Skin of body (tissue), 2 donors: Measurements from ENCODE around the gene RGS9BP. TPM values are rescaled to one million over a fixed set of nuclear protein-coding genes. Genes with fewer than 3 reads are reported as not detected.
"Not testable (repeated sequence)": the region's sequence is repeated elsewhere in the genome, so short reads cannot be mapped to it uniquely, and the experiment has no call there.

Source experiments
- DNase-seq: peaks from one replicate; lab custom pipeline; 2025; lab: John Stamatoyannopoulos, UW
- total RNA-seq: library from RNA; depleted of rRNA; stranded (reverse); fragments of >200 nt; gene quantifications from one replicate; pipeline ENCODE4 v1.2.3, GENCODE V29; 2014

Gene RGS9BP
- total RNA-seq: 0.89 TPM

GRCh38 chr19:32675720-32676185 lies at the start of gene RGS9BP:
Gene RGS9BP (plus strand): TSS chr19:32675848. CDS start chr19:32676264, 416 bp downstream.
- no peak for DNase-seq

DNA sequence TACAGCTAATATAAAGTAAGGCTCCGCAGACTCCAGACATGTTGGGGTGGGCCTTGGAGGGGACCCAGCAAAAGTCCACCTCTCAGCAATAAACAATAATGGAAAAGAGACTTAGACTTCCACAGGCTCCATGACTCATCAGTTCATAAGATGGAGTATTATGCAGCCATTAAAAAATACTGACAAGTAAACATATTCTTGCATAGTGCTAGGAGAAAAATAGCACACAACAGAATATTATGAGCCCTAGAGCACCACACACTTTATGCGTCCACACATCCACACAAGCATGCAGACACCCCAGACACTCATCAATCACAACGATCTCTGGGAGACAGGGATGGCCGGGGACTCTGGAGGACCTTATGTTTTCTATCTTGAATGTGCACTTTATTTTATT lies 48.7 kb upstream of the RGS9BP start:
- DNase-seq: no peak

DNA sequence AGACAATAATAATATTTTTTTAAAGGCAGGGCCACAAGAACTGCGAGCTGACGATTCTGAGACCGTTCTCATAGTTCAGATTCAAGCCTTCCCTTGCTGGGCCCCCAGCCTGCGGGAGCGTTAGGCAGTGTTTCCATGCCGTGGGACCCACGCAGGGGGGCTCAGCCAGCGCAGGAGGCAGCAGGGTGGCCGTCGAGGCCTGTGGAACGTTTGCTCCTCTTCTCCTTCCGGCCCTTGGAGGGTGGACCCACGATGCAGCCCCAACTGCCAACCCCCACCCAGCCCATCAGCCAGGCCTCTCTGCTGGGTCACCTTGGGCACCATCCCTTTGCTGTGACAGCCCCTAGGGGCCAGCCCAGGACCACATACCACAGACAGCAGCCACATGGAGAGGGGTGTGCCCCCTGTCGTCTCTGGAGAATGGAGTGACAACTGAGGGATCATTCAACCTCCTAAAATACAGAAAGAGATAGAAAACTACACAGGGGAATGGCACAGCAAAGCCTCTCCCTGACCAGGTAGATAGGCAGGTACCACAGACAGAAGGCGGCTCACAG lies 47.9 kb upstream of the RGS9BP start:
- no peak for DNase-seq

DNA sequence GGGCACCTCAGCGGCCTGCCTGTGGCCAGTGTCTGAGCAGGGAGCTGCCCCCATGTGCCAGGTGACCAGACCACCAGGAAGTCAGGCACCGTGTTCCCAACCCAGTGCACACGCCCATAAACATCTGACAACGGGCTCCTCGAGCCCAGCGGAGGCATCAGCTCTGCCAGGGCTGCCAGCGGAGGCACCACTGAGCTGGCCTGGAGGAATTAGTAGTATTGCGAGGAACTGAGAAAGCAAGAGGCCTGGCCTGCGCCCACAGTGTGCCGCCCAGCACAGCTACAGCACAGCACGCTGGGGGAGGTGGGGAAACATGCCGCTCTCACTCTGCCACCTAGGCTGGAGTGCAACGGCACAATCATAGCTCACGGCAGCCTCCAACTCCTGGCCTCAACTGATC lies 45.3 kb upstream of the RGS9BP start:
- DNase-seq: no peak

DNA sequence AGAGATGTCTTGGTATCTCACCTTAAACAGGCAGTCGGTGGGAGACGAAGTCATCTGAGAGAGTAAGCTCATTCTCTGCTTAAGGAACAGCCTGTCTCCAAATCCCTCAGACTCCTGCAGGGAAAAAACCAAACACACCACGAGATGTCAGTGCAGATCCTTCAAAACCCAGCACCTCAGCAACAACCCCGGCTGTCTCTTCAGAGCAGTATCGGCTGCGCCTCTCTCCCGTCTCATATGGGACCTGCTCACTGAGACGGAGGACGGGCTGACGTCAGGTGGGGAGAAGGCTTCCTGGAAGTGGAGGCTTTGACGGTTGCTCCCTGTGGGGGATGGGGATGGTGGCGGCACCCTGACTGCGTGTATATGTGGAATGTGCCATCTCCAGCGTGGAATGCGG lies 44.3 kb upstream of the RGS9BP start:
- DNase-seq: no peak

DNA sequence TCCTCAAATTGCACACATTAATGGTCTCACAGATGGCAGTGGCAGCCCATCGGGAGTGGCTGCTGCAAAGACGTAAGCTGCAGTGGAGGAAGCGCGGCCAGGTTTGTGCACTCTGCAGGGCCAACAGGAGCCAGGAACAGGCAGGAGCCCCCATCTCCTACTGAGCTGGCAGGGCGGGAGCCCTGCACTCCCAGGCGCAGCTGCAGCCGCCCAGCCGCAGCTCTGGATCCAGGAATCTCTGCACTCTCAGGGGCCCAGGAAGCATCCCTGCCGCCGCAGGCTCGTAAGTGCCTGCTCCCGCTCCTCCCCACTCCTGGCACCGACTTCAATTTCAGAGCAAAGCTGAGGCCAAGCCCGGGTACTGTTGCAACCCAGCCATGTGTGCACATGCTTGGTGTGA lies 38.2 kb upstream of the RGS9BP start:
- DNase-seq: no peak

DNA sequence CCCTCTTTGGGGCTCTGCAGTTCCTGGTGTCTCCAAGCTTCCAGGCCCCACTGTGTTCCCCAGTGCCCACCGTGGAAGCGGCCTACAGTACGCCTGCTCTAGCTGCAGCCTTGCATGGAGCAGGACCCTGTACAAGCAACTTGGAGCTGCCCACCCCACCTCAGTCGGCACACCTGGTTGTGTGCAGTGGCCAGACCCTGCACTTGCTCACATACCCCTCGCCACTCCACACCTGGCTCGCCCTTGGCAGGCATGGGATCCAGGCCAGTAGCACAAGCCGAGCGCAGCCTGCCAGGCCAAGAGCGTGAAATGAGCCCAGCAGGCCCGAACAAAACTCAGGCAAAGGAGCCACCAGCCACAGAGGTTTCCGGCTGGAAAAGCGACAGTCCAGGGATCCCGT lies 37.0 kb upstream of the RGS9BP start:
- DNase-seq: no peak

GRCh38 chr19:32642771-32643170 lies 32.9 kb upstream of the RGS9BP start:
- DNase-seq: no peak

DNA sequence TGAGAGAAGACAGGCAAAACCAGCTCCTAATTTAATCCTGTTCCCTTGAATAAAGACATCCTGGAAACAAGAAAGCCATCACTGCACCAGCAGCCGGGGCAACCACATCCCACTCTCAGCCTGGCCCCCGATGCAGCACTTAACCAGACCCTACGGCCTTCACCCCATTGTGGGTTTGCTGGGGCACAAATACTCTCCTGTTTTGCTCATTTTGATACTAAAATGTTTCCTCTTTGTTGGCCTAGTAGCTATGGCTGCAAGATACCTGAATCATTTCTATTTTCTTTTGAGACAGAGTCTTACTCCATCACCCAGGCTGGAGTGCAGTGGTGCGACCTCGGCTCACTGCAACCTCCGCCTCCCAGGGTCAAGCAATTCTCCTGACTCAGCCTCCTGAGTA lies 29.1 kb upstream of the RGS9BP start:
- DNase-seq: no peak

DNA sequence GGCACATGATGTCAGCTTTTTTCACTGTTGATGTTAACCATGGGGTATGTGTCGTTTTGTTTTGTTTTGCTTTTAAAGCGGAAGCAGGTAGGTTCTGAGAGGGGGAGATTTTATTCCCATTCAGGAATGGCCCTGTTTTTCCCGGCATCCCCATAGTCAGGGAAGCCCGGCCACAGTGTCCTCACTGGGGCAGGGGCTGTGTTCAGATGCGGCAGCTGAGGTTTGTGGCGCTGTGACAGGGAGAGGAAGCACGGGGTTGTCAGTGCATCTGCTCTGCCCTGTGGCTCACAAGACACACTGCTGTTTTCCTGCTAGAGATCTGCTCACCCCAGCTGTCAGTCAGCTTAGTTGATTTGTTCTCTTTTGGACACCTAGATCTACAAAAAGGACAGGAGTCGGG lies 28.3 kb upstream of the RGS9BP start:
- no peak for DNase-seq

- DNase-seq: no peak
Measured at GRCh38 chr19:32649751-32650150, 25.9 kb upstream of the RGS9BP start.

DNA sequence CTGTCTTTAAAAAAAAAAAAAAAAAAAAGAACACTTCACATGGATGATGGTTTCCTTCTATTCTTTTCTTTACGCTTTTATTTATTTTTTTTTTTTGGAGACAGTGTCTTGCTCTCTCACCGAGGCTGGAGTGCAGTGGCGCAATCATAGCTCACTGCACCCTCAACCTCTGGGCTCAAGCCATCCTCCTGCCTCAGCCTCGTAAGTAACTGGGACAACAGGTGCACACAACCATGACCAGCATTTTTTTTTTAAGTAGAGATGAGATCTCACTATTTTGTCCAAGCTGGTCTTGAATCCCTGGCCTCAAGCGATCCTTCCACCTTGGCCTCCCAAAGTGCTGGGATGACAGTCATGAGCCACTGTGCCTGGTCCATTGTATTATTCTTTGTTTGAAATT lies 25.0 kb upstream of the RGS9BP start:
- no peak for DNase-seq

DNA sequence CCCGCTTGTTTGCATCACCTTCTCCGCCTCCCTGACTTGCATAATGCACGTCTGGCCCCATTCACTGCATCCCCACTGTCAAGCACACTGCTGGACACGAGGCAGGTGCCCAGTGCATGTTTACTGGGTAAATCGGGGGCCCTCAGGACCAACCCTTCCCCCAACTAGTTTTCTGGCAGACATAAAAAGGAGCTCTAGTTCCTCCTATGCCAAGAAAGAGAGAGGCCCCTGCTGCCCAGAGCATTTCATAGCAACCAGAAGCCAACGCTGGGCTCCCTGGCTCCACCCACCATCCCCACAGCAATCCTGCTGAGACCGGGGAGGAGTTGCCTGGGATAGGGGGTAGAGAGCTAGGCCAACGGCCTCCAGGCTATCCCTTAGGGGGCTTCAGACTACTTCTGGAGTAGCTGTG lies 23.9 kb upstream of the RGS9BP start:
- no peak for DNase-seq

DNA sequence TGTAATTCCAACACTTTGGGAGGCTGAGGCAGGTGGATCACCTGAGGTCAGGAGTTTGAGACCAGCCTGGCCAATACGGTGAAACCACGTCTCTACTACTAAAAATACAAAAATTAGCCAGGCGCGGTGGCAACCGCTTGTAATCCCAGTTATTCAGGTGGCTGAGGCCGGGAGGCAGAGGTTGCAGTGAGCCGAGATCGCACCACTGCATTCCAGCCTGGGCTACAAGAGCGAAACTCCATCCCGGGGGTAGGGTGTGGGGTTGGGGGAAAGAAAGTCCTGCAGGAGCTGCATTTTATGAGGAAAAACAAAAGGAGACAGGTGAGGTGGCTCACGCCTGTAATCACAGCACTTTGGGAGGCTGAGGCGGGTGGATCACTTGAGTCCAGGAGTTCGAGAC lies 23.3 kb upstream of the RGS9BP start:
- not testable (repeated sequence) for DNase-seq

DNA sequence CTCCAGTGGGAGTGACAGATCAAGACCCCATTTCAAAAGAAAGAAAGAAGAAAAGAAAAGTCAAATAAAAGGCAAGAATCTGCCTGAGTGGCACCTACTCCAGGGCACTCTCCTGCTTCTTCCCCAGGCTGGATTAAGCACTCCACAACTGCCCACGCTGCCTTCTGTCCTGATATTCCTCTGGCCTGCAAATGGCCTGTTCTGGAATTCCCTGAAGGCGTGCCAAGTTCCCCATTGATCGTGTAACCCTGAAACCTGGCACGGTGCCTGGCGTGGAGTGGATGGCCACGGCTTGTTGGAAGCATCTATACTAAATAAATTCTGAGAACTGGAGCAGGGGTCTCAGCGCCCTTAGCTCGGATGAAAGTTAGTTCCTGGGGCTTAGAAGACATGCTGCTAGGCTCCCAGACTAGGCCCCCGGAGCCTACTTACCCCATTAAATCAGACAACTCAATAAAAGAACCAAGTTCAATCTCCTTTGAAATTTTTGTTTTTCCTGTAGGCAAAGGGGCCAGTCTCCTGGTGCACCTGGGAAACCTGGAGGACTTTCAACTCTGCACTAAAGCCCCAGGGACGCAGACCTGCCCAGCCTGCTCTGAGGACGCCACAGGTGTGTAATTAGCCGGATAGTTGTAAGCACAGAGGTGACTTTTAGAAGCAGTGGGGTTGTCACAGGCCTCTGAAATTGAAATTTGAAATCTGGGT lies 22.6 kb upstream of the RGS9BP start:
- DNase-seq: no peak

GRCh38 chr19:32653599-32653915 lies 22.1 kb upstream of the RGS9BP start:
- no peak for DNase-seq

GRCh38 chr19:32656379-32656778 lies 19.3 kb upstream of the RGS9BP start:
- not testable (repeated sequence) for DNase-seq

- DNase-seq: no peak
Measured at GRCh38 chr19:32658075-32658474, 17.6 kb upstream of the RGS9BP start.

GRCh38 chr19:32658527-32658926 lies 17.1 kb upstream of the RGS9BP start:
- DNase-seq: no peak

DNA sequence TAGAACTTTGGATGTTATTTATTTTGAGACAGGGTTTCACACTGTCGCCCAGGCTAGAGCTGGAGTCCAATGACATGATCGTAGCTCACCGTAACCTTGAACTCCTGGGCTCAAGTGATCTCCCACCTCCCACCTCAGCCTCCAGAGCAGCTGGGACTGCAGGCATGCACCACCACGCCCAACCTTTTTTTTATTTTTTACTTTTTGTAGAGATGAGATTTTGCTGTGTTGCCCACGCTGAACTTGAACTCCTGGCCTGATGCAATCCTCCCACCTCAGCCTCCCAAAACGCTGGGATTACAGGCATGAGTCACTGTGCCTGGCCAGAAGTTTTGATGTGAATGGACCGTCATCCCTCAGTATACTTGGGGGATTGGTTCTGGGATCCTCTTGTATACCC lies 14.3 kb upstream of the RGS9BP start:
- no peak for DNase-seq

GRCh38 chr19:32662186-32662585 lies 13.5 kb upstream of the RGS9BP start:
- DNase-seq: no peak

- DNase-seq: no peak
Measured at GRCh38 chr19:32666084-32666483, 9.6 kb upstream of the RGS9BP start.

DNA sequence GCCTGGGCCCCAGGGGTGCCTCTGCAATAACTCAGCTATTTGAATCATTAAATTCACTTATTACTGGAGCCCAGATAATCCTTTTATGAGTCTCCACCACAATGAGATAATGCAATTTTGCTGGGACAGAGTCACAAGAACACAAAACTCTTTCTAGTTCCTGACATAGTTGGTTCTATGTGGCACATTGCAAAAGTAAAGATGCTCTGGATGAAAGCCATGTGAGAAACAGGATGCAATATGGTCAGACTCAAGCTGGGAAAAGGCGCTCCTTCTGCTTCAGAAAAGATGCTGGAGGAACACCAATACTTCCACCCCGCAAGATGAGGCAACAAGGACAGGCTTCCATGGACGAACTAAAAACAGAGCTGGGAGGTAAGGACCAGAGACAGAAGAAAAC lies 6.3 kb upstream of the RGS9BP start:
- DNase-seq: no peak
